AG04450 (cell line): Measurements from ENCODE around the gene KHDC3L. TPM values are rescaled to one million over a fixed set of nuclear protein-coding genes. Genes with fewer than 3 reads are reported as not detected.

Experiments used
- CTCF ChIA-PET: fragments of 300-600, 350-600 bp; formaldehyde crosslinking; extraction: SDS; loops from one replicate; lab custom pipeline; 2022; ENCODE audit warnings: antibody characterized with exemption, inconsistent platforms; lab: Charles Lee
- POLR2A ChIA-PET: fragments of 350-600 bp; formaldehyde crosslinking; extraction: SDS; loops from one replicate; lab custom pipeline; 2021; ENCODE audit warnings: antibody characterized with exemption, inconsistent platforms; lab: Yijun Ruan, JAX
- DNase-seq: peaks from one replicate; pipeline ENCODE4 v3.0.0-alpha.2; 2011; ENCODE audit warnings: low read depth, low spot score
- H3K27ac ChIP-seq: one replicate; pipeline ENCODE4 v1.5.1; 2012; ENCODE audit warnings: low read depth, low read length, control low read depth
- H3K27me3 ChIP-seq: one replicate; pipeline ENCODE4 v1.6.0; 2012; ENCODE audit warnings: low read length; ENCODE audit not compliant: control insufficient read depth, insufficient read depth
- H3K4me3 ChIP-seq: 2 replicates; pipeline ENCODE4 v1.5.1; 2011; ENCODE audit warnings: mild to moderate bottlenecking, low read depth, low read length, control low read depth
- H3K9me3 ChIP-seq: 2 replicates; pipeline ENCODE4 v1.5.1; 2012; ENCODE audit warnings: low read length; ENCODE audit not compliant: control insufficient read depth, insufficient read depth
- polyA plus RNA-seq: library from polyadenylated mRNA; depleted of rRNA; stranded (reverse); fragments of >200 nt; gene quantifications from 2 replicates; pipeline ENCODE4 v1.2.3, GENCODE V29; 2011
- TF ChIP-seq, protein P1 (sequence below): IDR thresholded peaks from 2 replicates; pipeline ENCODE4 v1.5.1; 2011; ENCODE audit warnings: low read depth, low read length, control low read depth, inconsistent platforms

KHDC3L gene
- polyA plus RNA-seq, 1 experiment: not detected

DNA sequence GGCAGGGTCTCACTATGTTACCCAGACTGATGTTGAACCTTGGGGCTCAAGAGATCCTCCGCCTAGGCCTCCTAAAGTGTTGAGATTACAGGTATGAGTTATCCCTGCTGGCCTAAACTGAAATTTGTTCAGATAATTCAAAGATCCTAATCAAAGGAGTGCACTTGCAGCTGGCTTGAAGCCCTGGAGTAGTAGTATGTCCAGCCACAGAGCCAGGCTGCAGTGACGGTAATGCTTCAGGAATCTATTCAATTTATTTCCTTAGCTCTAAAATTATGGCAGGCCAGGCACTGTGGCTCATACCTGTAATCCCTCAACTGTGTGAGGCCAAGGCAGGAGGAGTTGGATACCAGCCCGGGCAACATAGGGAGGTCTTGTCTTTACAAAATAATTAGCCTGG lies 30.8 kb downstream of the KHDC3L start:
- ChIA-PET POLR2A (no interaction called here), CTCF (no interaction called here)
- TF ChIP-seq, protein P1, sequence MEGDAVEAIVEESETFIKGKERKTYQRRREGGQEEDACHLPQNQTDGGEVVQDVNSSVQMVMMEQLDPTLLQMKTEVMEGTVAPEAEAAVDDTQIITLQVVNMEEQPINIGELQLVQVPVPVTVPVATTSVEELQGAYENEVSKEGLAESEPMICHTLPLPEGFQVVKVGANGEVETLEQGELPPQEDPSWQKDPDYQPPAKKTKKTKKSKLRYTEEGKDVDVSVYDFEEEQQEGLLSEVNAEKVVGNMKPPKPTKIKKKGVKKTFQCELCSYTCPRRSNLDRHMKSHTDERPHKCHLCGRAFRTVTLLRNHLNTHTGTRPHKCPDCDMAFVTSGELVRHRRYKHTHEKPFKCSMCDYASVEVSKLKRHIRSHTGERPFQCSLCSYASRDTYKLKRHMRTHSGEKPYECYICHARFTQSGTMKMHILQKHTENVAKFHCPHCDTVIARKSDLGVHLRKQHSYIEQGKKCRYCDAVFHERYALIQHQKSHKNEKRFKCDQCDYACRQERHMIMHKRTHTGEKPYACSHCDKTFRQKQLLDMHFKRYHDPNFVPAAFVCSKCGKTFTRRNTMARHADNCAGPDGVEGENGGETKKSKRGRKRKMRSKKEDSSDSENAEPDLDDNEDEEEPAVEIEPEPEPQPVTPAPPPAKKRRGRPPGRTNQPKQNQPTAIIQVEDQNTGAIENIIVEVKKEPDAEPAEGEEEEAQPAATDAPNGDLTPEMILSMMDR: no peak
- H3K9me3 ChIP-seq: peaks cover 8% of the 10 kb centered on the region; the same call in 1 of the 2 replicates
- no peak for DNase-seq
- no peak overlapping the region for H3K27ac ChIP-seq
- H3K27me3 ChIP-seq: no peaks in the 10 kb centered on the region
- H3K4me3 ChIP-seq: no peak overlapping the region

DNA sequence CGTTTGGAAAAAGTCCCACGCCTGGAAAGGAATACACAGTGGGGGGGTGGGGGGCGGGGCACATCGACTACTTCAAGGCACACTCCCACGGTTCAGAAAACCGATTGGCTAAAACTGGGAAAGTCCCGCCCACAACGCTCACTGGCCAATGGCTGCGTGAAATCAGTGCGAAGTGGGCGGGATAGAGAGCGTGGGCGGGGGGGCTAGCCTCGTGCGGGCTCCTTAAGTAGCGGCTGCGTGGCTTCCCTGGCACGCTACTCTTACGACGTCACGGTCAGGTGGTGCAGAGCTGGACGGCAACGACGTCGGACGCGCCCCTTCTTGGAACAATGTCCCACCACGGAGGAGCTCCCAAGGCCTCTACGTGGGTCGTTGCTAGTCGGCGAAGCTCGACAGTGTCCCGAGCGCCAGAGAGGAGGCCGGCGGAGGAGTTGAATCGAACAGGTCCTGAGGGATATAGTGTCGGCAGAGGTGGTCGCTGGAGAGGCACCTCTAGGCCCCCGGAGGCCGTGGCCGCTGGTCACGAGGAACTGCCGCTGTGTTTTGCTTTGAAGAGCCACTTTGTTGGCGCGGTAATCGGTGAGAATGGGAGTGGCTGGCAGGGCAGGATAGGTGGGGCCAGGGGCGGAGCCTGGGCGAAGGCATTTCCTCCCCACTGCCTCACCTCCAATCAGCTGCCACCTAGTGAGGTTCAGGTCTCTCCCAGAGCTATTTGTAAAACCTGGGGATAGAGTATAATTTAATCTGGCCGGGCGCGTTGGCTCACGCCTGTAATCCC lies 32.3 kb downstream of the KHDC3L start, which contains the start of gene DDX43:
Gene DDX43 (plus strand): TSS at position 252 of the 778 bp plus-strand sequence. CDS start 78 bp downstream, at position 330.
- no peaks in the 10 kb centered on the region for H3K27me3 ChIP-seq
- peaks cover 8% of the 10 kb centered on the region; the same call in 1 of the 2 replicates for H3K9me3 ChIP-seq
- no peak within 1 kb of the TSS for H3K4me3 ChIP-seq
- H3K27ac ChIP-seq: no peak within 1 kb of the TSS
- no peak for DNase-seq
- TF ChIP-seq, protein P1: no peak
- POLR2A ChIA-PET: no interaction called here
- CTCF ChIA-PET: no interaction called here

- peaks cover 8% of the 10 kb centered on the region; the same call in 1 of the 2 replicates for H3K9me3 ChIP-seq
- ChIA-PET CTCF (no interaction called here), POLR2A (no interaction called here)
- no peak overlapping the region for H3K27ac ChIP-seq
- TF ChIP-seq, protein P1: no peak
- no peaks in the 10 kb centered on the region for H3K27me3 ChIP-seq
- H3K4me3 ChIP-seq: no peak overlapping the region
- DNase-seq: no peak
Measured at GRCh38 chr6:73395875-73396274, 33.4 kb downstream of the KHDC3L start.

GRCh38 chr6:73400656-73401055 lies 38.2 kb downstream of the KHDC3L start:
- POLR2A ChIA-PET: no interaction called here
- no peak for DNase-seq
- H3K27me3 ChIP-seq: no peaks in the 10 kb centered on the region

GRCh38 chr6:73409395-73409794 lies 46.9 kb downstream of the KHDC3L start:
- no peak for DNase-seq
- no peaks in the 10 kb centered on the region for H3K9me3 ChIP-seq
- H3K27me3 ChIP-seq: no peaks in the 10 kb centered on the region
- TF ChIP-seq, protein P1: no peak
- H3K4me3 ChIP-seq: no peak overlapping the region
- H3K27ac ChIP-seq: no peak overlapping the region
- ChIA-PET CTCF (no interaction called here), POLR2A (no interaction called here)

More at GRCh38 chr6:73400656-73401055, 38.2 kb downstream of the KHDC3L start:
- Histone ChIP-seq H3K27ac (no peak overlapping the region), H3K9me3 (no peaks in the 10 kb centered on the region), H3K4me3 (no peak overlapping the region)
- TF ChIP-seq, protein P1: no peak
- CTCF ChIA-PET: no interaction called here
